Mesodermal cell (in vitro differentiated cells): ENCODE results near the gene ZNF418. TPM values are rescaled to one million over a fixed set of nuclear protein-coding genes. Genes with fewer than 3 reads are reported as not detected.

Experiments used
- H3K27ac ChIP-seq: 2 replicates; pipeline ENCODE4 v1.7.0; 2013; ENCODE audit warnings: mild to moderate bottlenecking, low read depth, low read length, moderate library complexity; ENCODE audit not compliant: severe bottlenecking
- H3K36me3 ChIP-seq: 2 replicates; pipeline ENCODE4 v1.7.1; 2013; ENCODE audit warnings: mild to moderate bottlenecking, low read length, moderate library complexity; ENCODE audit not compliant: control insufficient read depth, insufficient read depth
- H3K4me1 ChIP-seq: one replicate; pipeline ENCODE4 v1.7.1; 2013; ENCODE audit warnings: mild to moderate bottlenecking, low read length; ENCODE audit not compliant: insufficient read depth, control insufficient read depth, poor library complexity, severe bottlenecking
- H3K4me3 ChIP-seq: 2 replicates; pipeline ENCODE4 v1.7.0; 2013; ENCODE audit warnings: low read length, control low read depth, mild to moderate bottlenecking; ENCODE audit not compliant: insufficient read depth, poor library complexity, severe bottlenecking; ENCODE audit errors: extremely low read depth
- H3K9me3 ChIP-seq: 2 replicates; pipeline ENCODE4 v1.7.1; 2013; ENCODE audit warnings: mild to moderate bottlenecking, low read length, moderate library complexity; ENCODE audit not compliant: control insufficient read depth
- WGBS, 2 experiments: methylation state at CpG; one replicate each; pipeline ENCODE4 v1.1.5; 2013; ENCODE audit warnings: missing lambda C conversion rate in 2 of 2; ENCODE audit not compliant: insufficient coverage in 2 of 2; 5-methylcytosine and 5-hydroxymethylcytosine counted together
- polyA plus RNA-seq, 2 experiments: library from polyadenylated mRNA; stranded (reverse); fragments of 50-300 nt; gene quantifications; one replicate each; pipeline ENCODE4 v1.2.3, GENCODE V29; 2013

The ZNF418 gene
- 9.0 TPM for polyA plus RNA-seq (2013, experiment 1 of 2)
- polyA plus RNA-seq (2013, experiment 2 of 2) = 5.5 TPM

- WGBS, 2 experiments = 2 to 3% methylated on average over 33 to 54 of the region's 54 CpGs
- H3K36me3 ChIP-seq = peaks cover 58% of the 10 kb centered on the region
These were observed at the start of gene ZNF418 for GRCh38 chr19:57934820-57935665. Gene ZNF418, minus strand, starts transcription at chr19:57935402. Its CDS starts 1,580 bp downstream, at chr19:57933822.

GRCh38 chr19:57978586-57979289 is 43.5 kb upstream of the ZNF418 start:
- H3K36me3 ChIP-seq = peaks cover 81% of the 10 kb centered on the region
- WGBS, 2 experiments = 92% methylated on average over 2 of the region's 3 CpGs; no CpG with 5 or more reads in 1 of the 2 experiments

More at GRCh38 chr19:57934820-57935665, at the start of gene ZNF418:
- H3K27ac ChIP-seq = no peak within 1 kb of the TSS
- H3K4me1 ChIP-seq = no peaks in the 10 kb centered on the region
- H3K4me3 ChIP-seq = peak within 1 kb of the TSS; percentile 86
- peaks cover 45% of the 10 kb centered on the region for H3K9me3 ChIP-seq

GRCh38 chr19:57974434-57974833 is 39.2 kb upstream of the ZNF418 start, which contains the start of gene C19orf18:
Gene C19orf18, minus strand, starts transcription at chr19:57974534. Its CDS starts 102 bp downstream, at chr19:57974432.
- WGBS, 2 experiments = 94% methylated on average over 4 of the region's 4 CpGs
- Histone ChIP-seq H3K4me1 (no peaks in the 10 kb centered on the region), H3K4me3 (no peak within 1 kb of the TSS), H3K36me3 (peaks cover 38% of the 10 kb centered on the region), H3K9me3 (peaks cover 82% of the 10 kb centered on the region), H3K27ac (no peak within 1 kb of the TSS)

More at GRCh38 chr19:57978586-57979289, 43.5 kb upstream of the ZNF418 start:
- Histone ChIP-seq H3K27ac (no peak overlapping the region), H3K9me3 (peaks cover 97% of the 10 kb centered on the region), H3K4me1 (no peaks in the 10 kb centered on the region), H3K4me3 (no peak overlapping the region)

GRCh38 chr19:57964761-57965160 is 29.6 kb upstream of the ZNF418 start:
- Histone ChIP-seq H3K4me3 (no peak overlapping the region), H3K36me3 (no peaks in the 10 kb centered on the region), H3K4me1 (no peaks in the 10 kb centered on the region), H3K9me3 (peaks cover 40% of the 10 kb centered on the region), H3K27ac (no peak overlapping the region)
- WGBS, 2 experiments = 66% methylated on average over 3 of the region's 8 CpGs; no CpG with 5 or more reads in 1 of the 2 experiments

- Histone ChIP-seq H3K36me3 (no peaks in the 10 kb centered on the region), H3K9me3 (peaks cover 38% of the 10 kb centered on the region), H3K4me3 (no peak overlapping the region)
These were observed 26.6 kb upstream of the ZNF418 start for GRCh38 chr19:57961785-57962184.

GRCh38 chr19:57954996-57955395 is 19.8 kb upstream of the ZNF418 start:
- WGBS, 2 experiments = 81 to 86% methylated on average over 1 to 3 of the region's 4 CpGs
- Histone ChIP-seq H3K36me3 (no peaks in the 10 kb centered on the region), H3K4me3 (no peak overlapping the region), H3K9me3 (peaks cover 48% of the 10 kb centered on the region), H3K27ac (no peak overlapping the region), H3K4me1 (no peaks in the 10 kb centered on the region)

More at GRCh38 chr19:57961785-57962184, 26.6 kb upstream of the ZNF418 start:
- 44 to 57% methylated on average over 1 of the region's 1 CpG for WGBS, 2 experiments
- Histone ChIP-seq H3K27ac (no peak overlapping the region), H3K4me1 (no peaks in the 10 kb centered on the region)

- H3K9me3 ChIP-seq = peaks cover 68% of the 10 kb centered on the region
- peaks cover 5% of the 10 kb centered on the region for H3K4me1 ChIP-seq
- H3K27ac ChIP-seq = no peak overlapping the region
- WGBS, 2 experiments = 80 to 89% methylated on average over 8 to 9 of the region's 12 CpGs
- no peak overlapping the region for H3K4me3 ChIP-seq
- peaks cover 8% of the 10 kb centered on the region for H3K36me3 ChIP-seq
These were observed 14.5 kb upstream of the ZNF418 start for GRCh38 chr19:57949702-57950101.

GRCh38 chr19:57949296-57949695 is 14.1 kb upstream of the ZNF418 start:
- Histone ChIP-seq H3K36me3 (peaks cover 12% of the 10 kb centered on the region), H3K4me3 (no peak overlapping the region), H3K27ac (no peak overlapping the region), H3K9me3 (peaks cover 66% of the 10 kb centered on the region), H3K4me1 (peaks cover 5% of the 10 kb centered on the region)
- 94 to 95% methylated on average over 22 to 23 of the region's 24 CpGs for WGBS, 2 experiments

- peak within 1 kb of the TSS; percentile 98 for H3K4me3 ChIP-seq
- H3K36me3 ChIP-seq = peaks cover 30% of the 10 kb centered on the region
- peaks cover 5% of the 10 kb centered on the region for H3K4me1 ChIP-seq
- WGBS, 2 experiments = 2 to 6% methylated on average over 44 to 49 of the region's 54 CpGs
- H3K27ac ChIP-seq = peak within 1 kb of the TSS; percentile 73
- peaks cover 68% of the 10 kb centered on the region for H3K9me3 ChIP-seq
These were observed 12.4 kb upstream of the ZNF418 start, which contains the start of gene ZNF256 for GRCh38 chr19:57947419-57948134. Gene ZNF256, minus strand, starts transcription at chr19:57947706. Its CDS starts 232 bp downstream, at chr19:57947474.

GRCh38 chr19:57947088-57947418 is 11.9 kb upstream of the ZNF418 start:
- Histone ChIP-seq H3K9me3 (peaks cover 68% of the 10 kb centered on the region), H3K4me3 (peak overlapping the region; percentile 98), H3K4me1 (peaks cover 5% of the 10 kb centered on the region), H3K27ac (peak overlapping the region; percentile 73), H3K36me3 (peaks cover 35% of the 10 kb centered on the region)
- WGBS, 2 experiments = 0 to 1% methylated on average over 7 to 10 of the region's 18 CpGs
